NB4 (cell line): ENCODE data around the gene MRPL50.

Source experiments
- POLR2A ChIP-seq: IDR thresholded peaks from 2 replicates; pipeline ENCODE4 v1.6.1; 2011; ENCODE audit warnings: mild to moderate bottlenecking; ENCODE audit not compliant: insufficient read length; ENCODE audit errors: extremely low read depth
- TF ChIP-seq, protein P1 (sequence below): IDR thresholded peaks from one replicate; pipeline ENCODE4 v1.5.1; 2012; ENCODE audit warnings: low read depth, low read length

DNA sequence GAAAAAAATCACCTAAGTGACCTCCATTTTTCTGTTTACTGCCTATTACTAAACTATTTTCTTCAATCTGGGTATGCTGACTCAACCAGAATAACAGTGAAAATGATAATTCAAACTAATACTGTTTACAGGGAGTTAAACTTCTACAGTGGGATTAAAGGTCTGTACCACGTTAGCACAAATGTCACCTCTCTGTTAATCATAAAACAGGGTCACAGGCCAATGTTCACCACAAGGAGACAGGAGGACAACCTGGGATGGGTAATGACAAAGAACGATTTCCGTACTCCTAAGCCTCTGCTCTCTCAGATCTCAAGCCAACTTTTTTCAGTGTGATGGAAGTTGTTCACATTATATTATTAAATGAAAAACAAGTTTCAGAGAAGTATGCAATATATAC lies 34.8 kb upstream of the MRPL50 start:
- TF ChIP-seq, protein P1, sequence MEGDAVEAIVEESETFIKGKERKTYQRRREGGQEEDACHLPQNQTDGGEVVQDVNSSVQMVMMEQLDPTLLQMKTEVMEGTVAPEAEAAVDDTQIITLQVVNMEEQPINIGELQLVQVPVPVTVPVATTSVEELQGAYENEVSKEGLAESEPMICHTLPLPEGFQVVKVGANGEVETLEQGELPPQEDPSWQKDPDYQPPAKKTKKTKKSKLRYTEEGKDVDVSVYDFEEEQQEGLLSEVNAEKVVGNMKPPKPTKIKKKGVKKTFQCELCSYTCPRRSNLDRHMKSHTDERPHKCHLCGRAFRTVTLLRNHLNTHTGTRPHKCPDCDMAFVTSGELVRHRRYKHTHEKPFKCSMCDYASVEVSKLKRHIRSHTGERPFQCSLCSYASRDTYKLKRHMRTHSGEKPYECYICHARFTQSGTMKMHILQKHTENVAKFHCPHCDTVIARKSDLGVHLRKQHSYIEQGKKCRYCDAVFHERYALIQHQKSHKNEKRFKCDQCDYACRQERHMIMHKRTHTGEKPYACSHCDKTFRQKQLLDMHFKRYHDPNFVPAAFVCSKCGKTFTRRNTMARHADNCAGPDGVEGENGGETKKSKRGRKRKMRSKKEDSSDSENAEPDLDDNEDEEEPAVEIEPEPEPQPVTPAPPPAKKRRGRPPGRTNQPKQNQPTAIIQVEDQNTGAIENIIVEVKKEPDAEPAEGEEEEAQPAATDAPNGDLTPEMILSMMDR: no peak
- TF ChIP-seq POLR2A: no peak
